GM12864 (cell line): ENCODE results near the gene PCP2.

Experiments
- DNase-seq: peaks from one replicate; pipeline ENCODE4 v3.0.0-alpha.2; 2011; ENCODE audit warnings: low read depth
- H3K4me3 ChIP-seq: 2 replicates; pipeline ENCODE4 v1.5.1; 2011; ENCODE audit warnings: mild to moderate bottlenecking, low read depth, low read length, control low read depth
- CTCF ChIP-seq: IDR thresholded peaks from 2 replicates; pipeline ENCODE4 v1.5.1; 2011; ENCODE audit warnings: low read depth, mild to moderate bottlenecking, moderate library complexity, low read length, control low read depth, inconsistent platforms; ENCODE audit errors: missing control alignments

Gene PCP2

GRCh38 chr19:7629347-7630054 lies 4.0 kb downstream of the PCP2 start, which contains the start of the genes PET100 and XAB2:
TSS of gene PET100 (plus strand) at chr19:7629793. CDS start at chr19:7629834, 41 bp downstream.
TSS of gene XAB2 (minus strand) at chr19:7629545. CDS start at chr19:7629527, 18 bp downstream.
- DNase-seq, result peak; percentile 98
- TF ChIP-seq CTCF, result no peak
- H3K4me3 ChIP-seq, result peak within 1 kb of the TSS; percentile 89

GRCh38 chr19:7628589-7629311 lies 4.8 kb downstream of the PCP2 start:
- no peak for DNase-seq
- peak overlapping the region; percentile 89 for H3K4me3 ChIP-seq
- no peak for TF ChIP-seq CTCF

- no peak for DNase-seq
- no peak for TF ChIP-seq CTCF
- no peak overlapping the region for H3K4me3 ChIP-seq
Measured at GRCh38 chr19:7627166-7627565, 6.4 kb downstream of the PCP2 start.

GRCh38 chr19:7625763-7626372 lies 7.7 kb downstream of the PCP2 start:
- DNase-seq, result no peak
- TF ChIP-seq CTCF, result no peak
- H3K4me3 ChIP-seq, result no peak overlapping the region

- no peak for TF ChIP-seq CTCF
- H3K4me3 ChIP-seq, result no peak overlapping the region
- no peak for DNase-seq
Measured at GRCh38 chr19:7624810-7625209, 8.7 kb downstream of the PCP2 start.

- no peak for TF ChIP-seq CTCF
- no peak for DNase-seq
- no peak overlapping the region for H3K4me3 ChIP-seq
Measured at GRCh38 chr19:7623725-7624603, 9.6 kb downstream of the PCP2 start.
